SK-N-SH treated with all-trans-retinoic acid at 6 μM for 48 hours (cell line): ENCODE data around the gene GLRA1.

Source experiments
- ARNTL ChIP-seq: fragments of 450-650 bp; formaldehyde crosslinking; IDR thresholded peaks from 2 replicates; pipeline ENCODE4 v1.5.0; 2020; ENCODE audit warnings: low read depth, mild to moderate bottlenecking, moderate library complexity, borderline replicate concordance
- BACH2 ChIP-seq: fragments of 250-450 bp; sonication (Bioruptor Pico); IDR thresholded peaks from 2 replicates; pipeline ENCODE4 v1.9.0; 2021; ENCODE audit warnings: mild to moderate bottlenecking, borderline replicate concordance
- CSDC2 ChIP-seq: fragments of 250-450 bp; sonication (Bioruptor Pico); IDR thresholded peaks from 2 replicates; pipeline ENCODE4 v1.5.0; 2020; ENCODE audit warnings: mild to moderate bottlenecking, moderate library complexity
- RARB ChIP-seq: fragments of 250-450 bp; sonication (Bioruptor Pico); IDR thresholded peaks from 2 replicates; pipeline ENCODE4 v1.8.0; 2021; ENCODE audit warnings: mild to moderate bottlenecking, moderate library complexity
- TCF4 ChIP-seq: fragments of 250-450 bp; sonication (Bioruptor Pico); IDR thresholded peaks from 2 replicates; pipeline ENCODE4 v1.8.0; 2021; ENCODE audit warnings: mild to moderate bottlenecking, moderate library complexity, borderline replicate concordance
- ZC3H10 ChIP-seq: fragments of 250-450 bp; sonication (Bioruptor Pico); IDR thresholded peaks from 2 replicates; pipeline ENCODE4 v1.5.1; 2021; ENCODE audit warnings: mild to moderate bottlenecking, moderate library complexity
- ZFP3 ChIP-seq: fragments of 250-450 bp; sonication (Bioruptor Pico); IDR thresholded peaks from 2 replicates; pipeline ENCODE4 v1.5.0; 2020; ENCODE audit warnings: mild to moderate bottlenecking, moderate library complexity
- ZFP30 ChIP-seq: fragments of 450-650 bp; formaldehyde crosslinking; IDR thresholded peaks from 2 replicates; pipeline ENCODE4 v1.5.0; 2022; ENCODE audit warnings: mild to moderate bottlenecking, moderate library complexity
- ZNF70 ChIP-seq: fragments of 450-650 bp; formaldehyde crosslinking; IDR thresholded peaks from 2 replicates; pipeline ENCODE4 v1.5.0; 2020; ENCODE audit warnings: mild to moderate bottlenecking, moderate library complexity
- ZNF8 ChIP-seq: fragments of 450-650 bp; formaldehyde crosslinking; IDR thresholded peaks from 2 replicates; pipeline ENCODE4 v1.5.0; 2020; ENCODE audit warnings: mild to moderate bottlenecking, moderate library complexity
- TF ChIP-seq, protein P1 (sequence below): fragments of 250-450 bp; sonication (Bioruptor Pico); IDR thresholded peaks from 2 replicates; pipeline ENCODE4 v1.8.0; 2020; ENCODE audit warnings: mild to moderate bottlenecking, moderate library complexity, borderline replicate concordance
- TF ChIP-seq, protein P2 (sequence below): fragments of 250-450 bp; sonication (Bioruptor Pico); IDR thresholded peaks from 2 replicates; pipeline ENCODE4 v1.5.0; 2020; ENCODE audit warnings: mild to moderate bottlenecking, moderate library complexity
- TF ChIP-seq, protein P3 (sequence below): fragments of 250-450 bp; sonication (Bioruptor Pico); IDR thresholded peaks from 2 replicates; pipeline ENCODE4 v1.5.1; 2020; ENCODE audit warnings: low read depth, mild to moderate bottlenecking, moderate library complexity
- TF ChIP-seq, protein P4 (sequence below): fragments of 250-450 bp; sonication (Bioruptor Pico); IDR thresholded peaks from 2 replicates; pipeline ENCODE4 v1.5.1; 2021; ENCODE audit warnings: mild to moderate bottlenecking, moderate library complexity

DNA sequence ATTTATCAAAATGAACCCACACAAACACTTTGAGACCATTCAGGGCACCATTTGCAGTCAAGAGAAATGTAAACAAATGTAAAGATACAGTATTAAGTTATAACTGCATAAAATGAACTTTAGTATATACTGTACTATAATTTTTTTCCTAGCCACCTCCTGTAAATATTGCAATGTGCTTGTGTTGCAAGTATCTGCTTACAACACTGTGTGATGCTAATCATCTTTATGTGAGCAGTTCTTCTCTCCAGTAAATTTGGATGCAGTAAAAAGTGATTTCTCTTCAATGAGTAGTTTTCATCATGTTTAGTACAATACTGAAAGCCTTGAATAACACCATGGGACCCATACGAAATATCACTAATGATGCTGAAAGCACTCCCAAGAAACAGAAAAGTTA lies 143.4 kb downstream of the GLRA1 start:
- TF ChIP-seq, protein P1, sequence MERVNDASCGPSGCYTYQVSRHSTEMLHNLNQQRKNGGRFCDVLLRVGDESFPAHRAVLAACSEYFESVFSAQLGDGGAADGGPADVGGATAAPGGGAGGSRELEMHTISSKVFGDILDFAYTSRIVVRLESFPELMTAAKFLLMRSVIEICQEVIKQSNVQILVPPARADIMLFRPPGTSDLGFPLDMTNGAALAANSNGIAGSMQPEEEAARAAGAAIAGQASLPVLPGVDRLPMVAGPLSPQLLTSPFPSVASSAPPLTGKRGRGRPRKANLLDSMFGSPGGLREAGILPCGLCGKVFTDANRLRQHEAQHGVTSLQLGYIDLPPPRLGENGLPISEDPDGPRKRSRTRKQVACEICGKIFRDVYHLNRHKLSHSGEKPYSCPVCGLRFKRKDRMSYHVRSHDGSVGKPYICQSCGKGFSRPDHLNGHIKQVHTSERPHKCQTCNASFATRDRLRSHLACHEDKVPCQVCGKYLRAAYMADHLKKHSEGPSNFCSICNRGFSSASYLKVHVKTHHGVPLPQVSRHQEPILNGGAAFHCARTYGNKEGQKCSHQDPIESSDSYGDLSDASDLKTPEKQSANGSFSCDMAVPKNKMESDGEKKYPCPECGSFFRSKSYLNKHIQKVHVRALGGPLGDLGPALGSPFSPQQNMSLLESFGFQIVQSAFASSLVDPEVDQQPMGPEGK = no peak
- no peak for TF ChIP-seq BACH2 (CRISPR knock-in tag)
- no peak for TF ChIP-seq TCF4
- TF ChIP-seq, protein P2, sequence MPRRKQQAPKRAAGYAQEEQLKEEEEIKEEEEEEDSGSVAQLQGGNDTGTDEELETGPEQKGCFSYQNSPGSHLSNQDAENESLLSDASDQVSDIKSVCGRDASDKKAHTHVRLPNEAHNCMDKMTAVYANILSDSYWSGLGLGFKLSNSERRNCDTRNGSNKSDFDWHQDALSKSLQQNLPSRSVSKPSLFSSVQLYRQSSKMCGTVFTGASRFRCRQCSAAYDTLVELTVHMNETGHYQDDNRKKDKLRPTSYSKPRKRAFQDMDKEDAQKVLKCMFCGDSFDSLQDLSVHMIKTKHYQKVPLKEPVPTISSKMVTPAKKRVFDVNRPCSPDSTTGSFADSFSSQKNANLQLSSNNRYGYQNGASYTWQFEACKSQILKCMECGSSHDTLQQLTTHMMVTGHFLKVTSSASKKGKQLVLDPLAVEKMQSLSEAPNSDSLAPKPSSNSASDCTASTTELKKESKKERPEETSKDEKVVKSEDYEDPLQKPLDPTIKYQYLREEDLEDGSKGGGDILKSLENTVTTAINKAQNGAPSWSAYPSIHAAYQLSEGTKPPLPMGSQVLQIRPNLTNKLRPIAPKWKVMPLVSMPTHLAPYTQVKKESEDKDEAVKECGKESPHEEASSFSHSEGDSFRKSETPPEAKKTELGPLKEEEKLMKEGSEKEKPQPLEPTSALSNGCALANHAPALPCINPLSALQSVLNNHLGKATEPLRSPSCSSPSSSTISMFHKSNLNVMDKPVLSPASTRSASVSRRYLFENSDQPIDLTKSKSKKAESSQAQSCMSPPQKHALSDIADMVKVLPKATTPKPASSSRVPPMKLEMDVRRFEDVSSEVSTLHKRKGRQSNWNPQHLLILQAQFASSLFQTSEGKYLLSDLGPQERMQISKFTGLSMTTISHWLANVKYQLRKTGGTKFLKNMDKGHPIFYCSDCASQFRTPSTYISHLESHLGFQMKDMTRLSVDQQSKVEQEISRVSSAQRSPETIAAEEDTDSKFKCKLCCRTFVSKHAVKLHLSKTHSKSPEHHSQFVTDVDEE = no peak
- no peak for TF ChIP-seq ZNF70
- no peak for TF ChIP-seq ZNF8
- no peak for TF ChIP-seq RARB (CRISPR knock-in tag)
- TF ChIP-seq ZC3H10 (CRISPR knock-in tag) = no peak
- TF ChIP-seq, protein P3, sequence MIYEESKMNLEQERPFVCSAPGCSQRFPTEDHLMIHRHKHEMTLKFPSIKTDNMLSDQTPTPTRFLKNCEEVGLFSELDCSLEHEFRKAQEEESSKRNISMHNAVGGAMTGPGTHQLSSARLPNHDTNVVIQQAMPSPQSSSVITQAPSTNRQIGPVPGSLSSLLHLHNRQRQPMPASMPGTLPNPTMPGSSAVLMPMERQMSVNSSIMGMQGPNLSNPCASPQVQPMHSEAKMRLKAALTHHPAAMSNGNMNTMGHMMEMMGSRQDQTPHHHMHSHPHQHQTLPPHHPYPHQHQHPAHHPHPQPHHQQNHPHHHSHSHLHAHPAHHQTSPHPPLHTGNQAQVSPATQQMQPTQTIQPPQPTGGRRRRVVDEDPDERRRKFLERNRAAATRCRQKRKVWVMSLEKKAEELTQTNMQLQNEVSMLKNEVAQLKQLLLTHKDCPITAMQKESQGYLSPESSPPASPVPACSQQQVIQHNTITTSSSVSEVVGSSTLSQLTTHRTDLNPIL (CRISPR knock-in tag) = no peak
- TF ChIP-seq, protein P4, sequence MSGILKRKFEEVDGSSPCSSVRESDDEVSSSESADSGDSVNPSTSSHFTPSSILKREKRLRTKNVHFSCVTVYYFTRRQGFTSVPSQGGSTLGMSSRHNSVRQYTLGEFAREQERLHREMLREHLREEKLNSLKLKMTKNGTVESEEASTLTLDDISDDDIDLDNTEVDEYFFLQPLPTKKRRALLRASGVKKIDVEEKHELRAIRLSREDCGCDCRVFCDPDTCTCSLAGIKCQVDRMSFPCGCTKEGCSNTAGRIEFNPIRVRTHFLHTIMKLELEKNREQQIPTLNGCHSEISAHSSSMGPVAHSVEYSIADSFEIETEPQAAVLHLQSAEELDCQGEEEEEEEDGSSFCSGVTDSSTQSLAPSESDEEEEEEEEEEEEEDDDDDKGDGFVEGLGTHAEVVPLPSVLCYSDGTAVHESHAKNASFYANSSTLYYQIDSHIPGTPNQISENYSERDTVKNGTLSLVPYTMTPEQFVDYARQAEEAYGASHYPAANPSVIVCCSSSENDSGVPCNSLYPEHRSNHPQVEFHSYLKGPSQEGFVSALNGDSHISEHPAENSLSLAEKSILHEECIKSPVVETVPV (CRISPR knock-in tag) = no peak
- TF ChIP-seq ARNTL (CRISPR knock-in tag) = no peak
- TF ChIP-seq CSDC2 (CRISPR knock-in tag) = no peak
- no peak for TF ChIP-seq ZFP3
- TF ChIP-seq ZFP30 (CRISPR knock-in tag) = no peak
